Fibroblast of peridontal ligament (primary cell): ENCODE measurements around the gene MAGED2.
"Not testable (repeated sequence)": the region's sequence is repeated elsewhere in the genome, so short reads cannot be mapped to it uniquely, and the experiment has no call there.

Experiments used
- DNase-seq: peaks from one replicate; pipeline ENCODE4 v3.0.0-alpha.2; 2010; ENCODE audit errors: extremely low read depth

MAGED2 gene

GRCh38 chrX:54819201-54819600 is 11.7 kb downstream of the MAGED2 start:
- no peak for DNase-seq

- no peak for DNase-seq
Measured at GRCh38 chrX:54820737-54821136, 13.2 kb downstream of the MAGED2 start.

- no peak for DNase-seq
Measured at GRCh38 chrX:54821310-54821709, 13.8 kb downstream of the MAGED2 start.

GRCh38 chrX:54824195-54824594 is 16.6 kb downstream of the MAGED2 start:
- no peak for DNase-seq

- DNase-seq: no peak
Measured at GRCh38 chrX:54824722-54825121, 17.2 kb downstream of the MAGED2 start.

GRCh38 chrX:54825716-54826438 is 18.3 kb downstream of the MAGED2 start:
- DNase-seq: no peak

GRCh38 chrX:54826598-54826997 is 19.1 kb downstream of the MAGED2 start:
- DNase-seq: no peak

- no peak for DNase-seq
Measured at GRCh38 chrX:54838583-54838982, 31.0 kb downstream of the MAGED2 start.

- DNase-seq: not testable (repeated sequence)
Measured at GRCh38 chrX:54841184-54841874, 33.8 kb downstream of the MAGED2 start.

- no peak for DNase-seq
Measured at GRCh38 chrX:54842607-54843006, 35.1 kb downstream of the MAGED2 start.

GRCh38 chrX:54843050-54843449 is 35.5 kb downstream of the MAGED2 start:
- no peak for DNase-seq

- not testable (repeated sequence) for DNase-seq
Measured at GRCh38 chrX:54847700-54848099, 40.2 kb downstream of the MAGED2 start.

- DNase-seq: no peak
Measured at GRCh38 chrX:54865208-54865607, 57.7 kb downstream of the MAGED2 start.
